Upper lobe of left lung (tissue), 4 donors: ENCODE results near the gene MATN3.

Experiments
- CTCF ChIP-seq, 6 experiments: fragments of 450-650 bp in 4 of 6; fragments of 200-600 bp in 2 of 6; sonication (generic) in 2 of 6; IDR thresholded peaks; one replicate each; pipeline ENCODE4 v1.5.1; 2016 to 2019; ENCODE audit warnings: antibody characterized with exemption in 6 of 6
- EP300 ChIP-seq, 4 donors: sonication (generic); formaldehyde crosslinking; IDR thresholded peaks; one replicate each; pipeline ENCODE4 v1.5.1; 2017; ENCODE audit warnings: antibody characterized with exemption in 4 of 4, control low read depth in 2 of 4

GRCh38 chr2:20050104-20050645 is 37.7 kb upstream of the MATN3 start:
- no peak for TF ChIP-seq CTCF (IDR thresholded peaks at IDR 0.05)
- no peak for TF ChIP-seq EP300 (IDR thresholded peaks at IDR 0.05)
